Measurements from ENCODE around the gene GABBR2.
A peak's percentile ranks its signal among the peaks of the same experiment; 100 is the strongest.

Gene GABBR2

DNA sequence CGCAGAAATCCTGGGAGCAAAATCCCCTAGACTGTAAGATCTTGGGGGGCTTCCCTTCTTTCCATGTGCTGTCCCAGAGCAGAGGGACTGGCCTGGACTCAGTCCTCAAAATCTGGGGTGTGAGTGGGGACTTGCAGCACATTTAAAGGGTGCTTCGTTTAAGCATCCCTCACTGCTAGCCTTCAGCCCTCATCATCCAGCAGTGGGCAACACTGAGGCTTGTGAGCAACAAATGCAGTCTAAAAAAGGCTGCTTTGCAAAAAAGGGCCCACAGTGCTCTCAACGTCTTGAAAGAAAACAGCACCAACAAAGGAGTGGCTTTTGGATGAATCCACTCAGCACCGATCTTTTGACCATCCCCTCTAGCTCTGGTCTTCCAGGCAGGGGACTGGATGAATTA, 325.0 kb downstream of the GABBR2 start:
- FAIRE-seq (no peak), DNase-seq (ENCODE audit: insufficient read length, low spot score) (no peak)
- TF ChIP-seq, protein P1, sequence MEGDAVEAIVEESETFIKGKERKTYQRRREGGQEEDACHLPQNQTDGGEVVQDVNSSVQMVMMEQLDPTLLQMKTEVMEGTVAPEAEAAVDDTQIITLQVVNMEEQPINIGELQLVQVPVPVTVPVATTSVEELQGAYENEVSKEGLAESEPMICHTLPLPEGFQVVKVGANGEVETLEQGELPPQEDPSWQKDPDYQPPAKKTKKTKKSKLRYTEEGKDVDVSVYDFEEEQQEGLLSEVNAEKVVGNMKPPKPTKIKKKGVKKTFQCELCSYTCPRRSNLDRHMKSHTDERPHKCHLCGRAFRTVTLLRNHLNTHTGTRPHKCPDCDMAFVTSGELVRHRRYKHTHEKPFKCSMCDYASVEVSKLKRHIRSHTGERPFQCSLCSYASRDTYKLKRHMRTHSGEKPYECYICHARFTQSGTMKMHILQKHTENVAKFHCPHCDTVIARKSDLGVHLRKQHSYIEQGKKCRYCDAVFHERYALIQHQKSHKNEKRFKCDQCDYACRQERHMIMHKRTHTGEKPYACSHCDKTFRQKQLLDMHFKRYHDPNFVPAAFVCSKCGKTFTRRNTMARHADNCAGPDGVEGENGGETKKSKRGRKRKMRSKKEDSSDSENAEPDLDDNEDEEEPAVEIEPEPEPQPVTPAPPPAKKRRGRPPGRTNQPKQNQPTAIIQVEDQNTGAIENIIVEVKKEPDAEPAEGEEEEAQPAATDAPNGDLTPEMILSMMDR (IDR thresholded peaks at IDR 0.05; ENCODE audit: insufficient read depth, missing control alignments) = no peak

DNA sequence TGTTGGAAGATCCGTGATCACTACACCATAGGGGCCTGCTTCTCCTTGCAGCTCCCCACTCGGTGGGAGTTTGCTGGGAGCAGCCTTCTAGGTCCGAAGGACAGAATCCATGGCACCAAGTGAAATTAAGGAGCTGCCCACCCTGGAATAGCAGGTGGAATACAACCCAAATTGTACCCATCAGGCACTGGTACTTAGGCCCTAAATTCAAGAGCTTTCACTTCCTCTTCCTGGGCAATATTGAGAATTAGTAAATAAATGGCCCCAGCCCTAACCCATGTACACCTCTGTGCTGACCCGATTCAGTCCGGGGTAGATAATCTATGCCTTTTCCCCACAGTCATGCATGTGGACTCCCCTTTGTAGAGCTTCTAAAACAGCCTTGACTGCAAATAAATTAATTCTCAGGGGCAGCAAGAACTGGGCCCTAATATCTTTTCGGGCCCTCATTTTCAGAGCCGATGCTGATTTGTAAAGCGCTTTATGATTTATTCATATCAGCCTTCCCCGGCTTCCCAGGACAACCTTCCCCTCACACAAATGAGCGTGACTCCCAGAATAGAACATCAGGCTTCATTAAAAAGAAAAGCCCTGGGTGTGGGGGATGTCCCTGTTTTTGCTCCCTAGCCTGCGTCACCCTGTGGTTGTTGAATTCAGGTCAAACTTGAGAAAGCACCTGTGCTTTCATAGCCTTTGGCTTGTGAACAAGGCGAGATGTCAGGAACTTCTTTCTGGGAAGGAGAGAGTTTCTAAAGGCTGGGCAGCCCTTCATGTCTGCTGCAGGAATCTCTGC, 327.2 kb downstream of the GABBR2 start:
- FAIRE-seq (no peak), DNase-seq (ENCODE audit: insufficient read length, low spot score) (no peak)
- TF ChIP-seq, protein P1 (IDR thresholded peaks at IDR 0.05; ENCODE audit: insufficient read depth, missing control alignments) = no peak

DNA sequence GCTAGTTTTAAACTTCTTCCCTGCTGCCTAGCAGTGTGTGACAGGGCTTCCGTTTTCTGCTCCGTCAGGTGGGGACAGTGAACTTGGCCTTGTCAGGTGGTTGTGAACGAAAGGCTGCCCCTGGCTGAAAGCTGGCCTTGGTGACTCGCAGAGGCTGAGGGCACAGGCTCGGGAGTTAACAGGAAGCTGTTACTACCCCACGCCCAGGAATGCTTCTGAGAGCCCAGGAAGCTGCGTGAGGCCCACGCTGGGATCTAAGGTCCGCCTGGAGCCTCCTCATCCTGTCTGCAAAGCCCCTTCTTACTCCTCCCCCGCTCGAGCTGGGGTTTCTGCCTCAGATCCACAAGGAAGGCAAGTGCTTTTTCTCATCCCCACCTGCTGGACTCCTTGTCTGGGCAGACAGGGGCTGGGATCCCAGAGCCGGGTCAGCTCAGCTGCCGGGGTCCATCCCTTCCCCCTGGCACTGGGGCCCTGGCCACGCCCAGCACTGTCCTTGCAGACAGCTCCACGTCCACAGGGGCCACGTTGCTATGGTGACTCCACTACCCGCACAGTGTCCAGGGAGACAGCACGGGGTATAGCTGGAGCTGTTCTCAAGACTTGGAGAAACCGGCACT, 328.6 kb downstream of the GABBR2 start:
- FAIRE-seq (no peak), DNase-seq (ENCODE audit: insufficient read length, low spot score) (peak; percentile 15)
- TF ChIP-seq, protein P1 (IDR thresholded peaks at IDR 0.05; ENCODE audit: insufficient read depth, missing control alignments) = no peak

DNA sequence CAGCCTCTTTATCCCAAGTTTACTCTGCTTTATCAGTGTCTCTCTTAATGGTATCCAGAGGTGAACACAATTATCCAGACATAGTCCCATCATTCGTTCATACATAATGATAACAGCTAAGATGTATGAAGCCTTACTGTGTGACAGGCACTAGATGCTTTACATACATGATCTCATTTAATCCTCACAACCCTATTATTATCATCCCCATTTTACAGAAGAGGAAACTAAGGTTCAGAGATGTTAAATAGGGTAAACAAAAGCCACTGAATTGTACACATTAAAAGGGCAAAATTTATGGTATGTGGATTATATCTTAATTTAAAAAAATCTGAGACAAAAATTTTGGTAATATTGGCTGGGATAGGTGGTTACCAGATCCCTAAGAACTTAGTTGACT, 329.2 kb downstream of the GABBR2 start:
- FAIRE-seq (no peak), DNase-seq (ENCODE audit: insufficient read length, low spot score) (peak; percentile 2)
- TF ChIP-seq, protein P1 (IDR thresholded peaks at IDR 0.05; ENCODE audit: insufficient read depth, missing control alignments) = no peak

DNA sequence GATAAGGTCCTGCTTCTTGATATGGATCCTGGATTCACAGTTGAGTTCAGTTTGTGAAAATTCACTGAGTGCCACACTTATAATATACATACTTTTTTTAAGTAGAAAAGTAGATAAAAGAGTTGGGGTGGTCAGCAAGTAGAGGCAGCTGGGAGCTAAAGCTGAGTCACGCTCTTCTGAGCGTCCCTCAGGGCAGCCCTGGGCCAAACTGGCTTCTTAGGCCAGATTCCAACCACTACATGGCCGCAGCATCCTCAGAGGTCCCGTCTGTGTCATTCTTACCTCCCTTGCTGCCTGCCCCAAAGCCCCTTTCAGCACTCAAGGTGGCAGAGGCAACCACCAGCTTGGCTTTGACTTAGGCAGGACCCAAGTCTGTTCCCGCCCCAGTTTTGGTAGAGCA, 329.9 kb downstream of the GABBR2 start:
- DNase-seq (ENCODE audit: insufficient read length, low spot score) (peak; percentile 4), FAIRE-seq (no peak)
- TF ChIP-seq, protein P1 (IDR thresholded peaks at IDR 0.05; ENCODE audit: insufficient read depth, missing control alignments) = no peak

DNA sequence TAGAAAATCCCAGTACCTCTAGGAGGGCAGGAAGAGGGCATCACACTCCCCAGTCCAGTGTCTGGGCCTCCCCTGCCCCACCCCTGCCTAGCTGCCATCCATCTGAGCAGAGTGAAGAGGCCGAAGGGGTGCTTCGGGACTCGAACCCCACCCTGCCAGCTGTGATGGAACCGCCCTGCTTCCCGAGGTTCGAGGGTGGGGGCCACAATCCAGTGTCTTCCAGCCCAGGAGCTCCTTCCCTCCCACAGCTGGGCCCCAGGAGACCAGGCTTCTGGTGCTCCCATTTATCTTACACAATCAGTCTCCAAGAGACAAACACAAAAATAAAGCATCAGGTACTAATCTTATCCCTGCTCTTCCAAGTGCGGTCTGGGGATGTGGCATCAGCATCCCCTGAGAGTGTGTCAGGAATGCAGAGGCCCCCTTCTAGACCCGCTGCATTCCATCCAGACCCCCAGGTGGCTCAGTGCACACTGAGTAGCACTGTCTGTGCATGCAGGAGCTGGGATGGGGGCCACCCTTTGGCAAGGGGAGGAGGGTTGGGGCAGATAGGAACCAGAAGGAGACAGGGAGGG, 330.4 kb downstream of the GABBR2 start:
- no peak for FAIRE-seq
- TF ChIP-seq, protein P1 (IDR thresholded peaks at IDR 0.05; ENCODE audit: insufficient read depth, missing control alignments) = no peak
- DNase-seq (ENCODE audit: insufficient read length, low spot score) = peak; percentile 13

Data from D721Med (cell line).